HCT116 (cell line): ENCODE measurements around the gene TTC8. TPM values are rescaled to one million over a fixed set of nuclear protein-coding genes. Genes with fewer than 3 reads are reported as not detected.

Experiments used
- ATAC-seq: fragments of 200-7000 bp; cut with Tn5 transposase; 2 replicates; pipeline ENCODE4 v1.9.1; 2020; ENCODE audit warnings: mild to moderate bottlenecking, moderate library complexity
- BruUV-seq: library from RNA; stranded (reverse); fragments of 400-500 nt; replicated peaks from 2 replicates; lab custom pipeline; 2021; lab: Mats Ljungman, UMichigan
- CTCF ChIA-PET: fragments of 300-600 bp; sonication (Branson Sonifier 250); formaldehyde crosslinking; loops from one replicate; lab custom pipeline; 2021; ENCODE audit warnings: antibody characterized with exemption; lab: Charles Lee
- POLR2A ChIA-PET: fragments of 300-600, 350-600 bp; sonication (Branson Sonifier 250); formaldehyde crosslinking; loops from one replicate; lab custom pipeline; 2021; ENCODE audit warnings: antibody characterized with exemption; lab: Charles Lee
- RAD21 ChIA-PET, 2 experiments: fragments of 300-600 bp; sonication (Branson Sonifier 250); formaldehyde crosslinking; loops; one replicate each; lab custom pipeline; 2023; ENCODE audit warnings: low total read pairs in 2 of 2; ENCODE audit not compliant: uncharacterized antibody in 2 of 2, unreplicated experiment in 2 of 2, low non-redundant PET in 1 of 2; lab: Charles Lee
- DNase-seq: peaks from one replicate; pipeline ENCODE4 v3.0.0-alpha.2; 2010; ENCODE audit warnings: low read depth, low spot score
- H2AFZ ChIP-seq: fragments of 200-600 bp; shearing (Covaris generic), sonication (generic); 2 replicates; pipeline ENCODE4 v1.6.1; 2017; ENCODE audit warnings: low read depth, mixed run types, mixed read lengths, antibody characterized with exemption, low read length; ENCODE audit not compliant: poor library complexity, severe bottlenecking
- H3K27ac ChIP-seq: 2 replicates; pipeline ENCODE4 v1.5.1; 2012; ENCODE audit warnings: low read depth, low read length
- H3K27me3 ChIP-seq: fragments of 200-600 bp; sonication (generic); 2 replicates; pipeline ENCODE4 v1.6.1; 2016; ENCODE audit warnings: mixed run types, low read length, mixed read lengths; ENCODE audit not compliant: insufficient read depth
- H3K36me3 ChIP-seq, 2 experiments: fragments of 200-500 bp in 1 of 2; fragments of 200-600 bp in 1 of 2; sonication (Bioruptor generic) in 1 of 2; sonication (generic) in 1 of 2; 2 replicates each; pipeline versions ENCODE4 v1.5.1 to v1.6.1; 2014 to 2016; ENCODE audit warnings: low read length in 2 of 2, inconsistent platforms in 1 of 2, mixed read lengths in 1 of 2, mixed run types in 1 of 2; ENCODE audit not compliant: insufficient read depth in 2 of 2, control insufficient read depth in 1 of 2
- H3K4me1 ChIP-seq, 2 experiments: fragments of 200-600 bp in 1 of 2; sonication (generic) in 1 of 2; 2 replicates each; pipeline versions ENCODE4 v1.5.1 to v1.6.1; 2012 to 2017; ENCODE audit warnings: low read length in 2 of 2, inconsistent platforms in 1 of 2, mild to moderate bottlenecking in 1 of 2, mixed read lengths in 1 of 2, mixed run types in 1 of 2, moderate library complexity in 1 of 2; ENCODE audit not compliant: insufficient read depth in 2 of 2, control insufficient read depth in 1 of 2
- H3K4me2 ChIP-seq: fragments of 200-600 bp; sonication (generic); 2 replicates; pipeline ENCODE4 v1.6.1; 2017; ENCODE audit warnings: mixed run types, low read length, mixed read lengths
- H3K4me3 ChIP-seq, 2 experiments: fragments of 200-600 bp in 1 of 2; sonication (generic) in 1 of 2; replicated peaks in 1 of 2; 2 replicates each; pipeline ENCODE4 v1.5.1; 2011 to 2016; ENCODE audit warnings: low read length in 2 of 2, control low read depth in 1 of 2, low read depth in 1 of 2, mild to moderate bottlenecking in 1 of 2, mixed read lengths in 1 of 2, mixed run types in 1 of 2
- H3K79me2 ChIP-seq: fragments of 200-600 bp; sonication (generic); 2 replicates; pipeline ENCODE4 v1.6.1; 2017; ENCODE audit warnings: mild to moderate bottlenecking, mixed run types, low read length, moderate library complexity, mixed read lengths; ENCODE audit not compliant: insufficient read depth
- H3K9ac ChIP-seq: fragments of 200-600 bp; sonication (generic); 2 replicates; pipeline ENCODE4 v1.6.1; 2016; ENCODE audit warnings: low read length, mixed read lengths
- H3K9me2 ChIP-seq: fragments of 200-600 bp; sonication (generic), shearing (Covaris generic); 2 replicates; pipeline ENCODE4 v1.6.1; 2017; ENCODE audit warnings: mixed run types, mild to moderate bottlenecking, moderate library complexity; ENCODE audit not compliant: insufficient read depth
- H3K9me3 ChIP-seq, 2 experiments: fragments of 200-500 bp in 1 of 2; fragments of 200-600 bp in 1 of 2; sonication (Bioruptor generic) in 1 of 2; sonication (generic) in 1 of 2; 2 replicates each; pipeline ENCODE4 v1.6.1; 2014 to 2017; ENCODE audit warnings: low read length in 2 of 2, mixed read lengths in 2 of 2, inconsistent platforms in 1 of 2, low read depth in 1 of 2, mild to moderate bottlenecking in 1 of 2, mixed run types in 1 of 2, moderate library complexity in 1 of 2; ENCODE audit not compliant: control insufficient read depth in 1 of 2, insufficient read depth in 1 of 2
- H4K20me1 ChIP-seq: fragments of 200-600 bp; sonication (generic), shearing (Covaris generic); 2 replicates; pipeline ENCODE4 v1.6.1; 2017; ENCODE audit warnings: mixed run types, mild to moderate bottlenecking, moderate library complexity; ENCODE audit not compliant: insufficient read depth
- CBX3 ChIP-seq: IDR thresholded peaks from 2 replicates; pipeline ENCODE4 v1.6.1; 2012; ENCODE audit warnings: low read depth
- CEBPB ChIP-seq: IDR thresholded peaks from 2 replicates; pipeline ENCODE4 v1.6.1; 2012; ENCODE audit warnings: low read depth
- EZH2 ChIP-seq: fragments of 200-600 bp; sonication (generic); IDR thresholded peaks from 2 replicates; pipeline ENCODE4 v1.6.1; 2017; ENCODE audit warnings: antibody characterized with exemption, mixed run types
- EZH2phosphoT487 ChIP-seq: fragments of 200-600 bp; IDR thresholded peaks from 2 replicates; pipeline ENCODE4 v1.6.1; 2018; ENCODE audit warnings: antibody characterized with exemption, borderline replicate concordance
- FOSL1 ChIP-seq: IDR thresholded peaks from 2 replicates; pipeline ENCODE4 v1.6.1; 2012; ENCODE audit warnings: low read depth
- JUND ChIP-seq: IDR thresholded peaks from 2 replicates; pipeline ENCODE4 v1.6.1; 2012
- POLR2AphosphoS5 ChIP-seq: IDR thresholded peaks from 2 replicates; pipeline ENCODE4 v1.6.1; 2011; ENCODE audit warnings: mild to moderate bottlenecking, low read depth, low read length, moderate library complexity
- SIN3A ChIP-seq: IDR thresholded peaks from 2 replicates; pipeline ENCODE4 v1.6.1; 2012; ENCODE audit warnings: low read depth
- YY1 ChIP-seq: IDR thresholded peaks from 2 replicates; pipeline ENCODE4 v1.6.1; 2011; ENCODE audit warnings: low read length, low read depth, moderate library complexity, mild to moderate bottlenecking; ENCODE audit not compliant: insufficient replicate concordance; ENCODE audit errors: extremely low read depth
- ZFX ChIP-seq: fragments of 450-650 bp; IDR thresholded peaks from 2 replicates; pipeline ENCODE4 v1.6.1; 2017
- ZNF274 ChIP-seq: fragments of 200-500 bp; sonication (Bioruptor generic); IDR thresholded peaks from 2 replicates; pipeline ENCODE4 v1.6.1; 2014; ENCODE audit warnings: mild to moderate bottlenecking, low read depth, low read length, inconsistent platforms
- intact Hi-C: fragments of 100-400 bp; cut with micrococcal nuclease; formaldehyde crosslinking; loops from 2 replicates; pipeline ENCODE4 v1.10.0; 2022
- total RNA-seq: library from RNA; stranded (reverse); gene quantifications from one replicate; pipeline ENCODE4 v1.2.1, GENCODE V29; 2021; ENCODE audit not compliant: unreplicated experiment
- TF ChIP-seq, protein P1 (sequence below): IDR thresholded peaks from 2 replicates; pipeline ENCODE4 v1.6.1; 2012
- TF ChIP-seq, protein P2 (sequence below): IDR thresholded peaks from 2 replicates; pipeline ENCODE4 v1.6.1; 2012; ENCODE audit warnings: low read depth
- TF ChIP-seq, protein P3 (sequence below), 3 experiments: fragments of 200-600 bp in 1 of 3; sonication (generic) in 1 of 3; IDR thresholded peaks in 2 of 3; conservative IDR thresholded peaks in 1 of 3; 2 replicates each; pipeline ENCODE4 v1.5.1; 2012 to 2017; ENCODE audit warnings: low read depth in 2 of 3, low read length in 2 of 3, antibody characterized with exemption in 1 of 3, borderline replicate concordance in 1 of 3, control low read depth in 1 of 3, mild to moderate bottlenecking in 1 of 3, mixed read lengths in 1 of 3, mixed run types in 1 of 3, moderate library complexity in 1 of 3; ENCODE audit not compliant: insufficient read depth in 1 of 3
- TF ChIP-seq, protein P4 (sequence below): IDR thresholded peaks from 2 replicates; pipeline ENCODE4 v1.6.1; 2012

The TTC8 gene
- total RNA-seq, 1 experiment from 2014 or later, result 21.4 TPM

DNA sequence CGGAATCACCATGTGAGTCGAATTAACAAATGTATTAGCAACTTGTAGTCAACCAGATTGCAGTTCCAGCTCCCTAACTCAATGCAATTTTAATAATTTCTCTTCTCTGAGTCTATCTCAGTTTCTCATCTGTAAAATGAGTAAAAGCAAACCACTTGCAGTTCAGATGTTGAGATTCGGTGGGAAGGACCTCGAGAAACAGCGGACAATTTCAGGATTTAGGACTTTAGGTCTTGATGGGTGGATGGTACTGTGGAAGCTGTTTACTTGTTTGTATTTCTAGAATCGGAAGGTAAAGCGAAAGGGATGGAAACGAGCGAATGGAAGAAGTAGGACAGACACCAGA lies 510 bp upstream of the TTC8 start:
- Histone ChIP-seq H3K4me3 (peak overlapping the region; percentile 81 to 86), H3K36me3 (no peaks in the 10 kb centered on the region), H3K4me1 (peaks cover 0 to 11% of the 10 kb centered on the region in 2 experiments; a peak in 1 of 4 replicates), H3K9me3 (no peaks in the 10 kb centered on the region), H3K79me2 (no peaks in the 10 kb centered on the region), H3K9ac (peak overlapping the region; percentile 82), H3K27ac (peak overlapping the region; percentile 73), H3K4me2 (peak overlapping the region; percentile 82), H2AFZ (peak overlapping the region; percentile 94), H4K20me1 (no peaks in the 10 kb centered on the region), H3K9me2 (no peaks in the 10 kb centered on the region), H3K27me3 (no peaks in the 10 kb centered on the region)
- intact Hi-C loops, result no loop called here
- ChIA-PET CTCF (interaction anchor here (1.1 kb wide), 1 partner anchor 157 kb away, joined by 3 read pairs; no protein-coding TSS in a partner anchor), POLR2A (interaction anchor here (0.7 kb wide), 2 partner anchors 14 to 31 kb away, joined by 3 to 4 read pairs; partner anchors contain the start of gene EML5), RAD21 (no interaction called here)
- no peak for DNase-seq
- peak; percentile 5; the same call in 1 of the 2 replicates for ATAC-seq
- BruUV-seq, result no TSS peak
- no peak for TF ChIP-seq FOSL1
- TF ChIP-seq, protein P1, sequence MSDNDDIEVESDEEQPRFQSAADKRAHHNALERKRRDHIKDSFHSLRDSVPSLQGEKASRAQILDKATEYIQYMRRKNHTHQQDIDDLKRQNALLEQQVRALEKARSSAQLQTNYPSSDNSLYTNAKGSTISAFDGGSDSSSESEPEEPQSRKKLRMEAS, result 0 out of 2 replicates have a peak, but pooled peaks have one; percentile 5

DNA sequence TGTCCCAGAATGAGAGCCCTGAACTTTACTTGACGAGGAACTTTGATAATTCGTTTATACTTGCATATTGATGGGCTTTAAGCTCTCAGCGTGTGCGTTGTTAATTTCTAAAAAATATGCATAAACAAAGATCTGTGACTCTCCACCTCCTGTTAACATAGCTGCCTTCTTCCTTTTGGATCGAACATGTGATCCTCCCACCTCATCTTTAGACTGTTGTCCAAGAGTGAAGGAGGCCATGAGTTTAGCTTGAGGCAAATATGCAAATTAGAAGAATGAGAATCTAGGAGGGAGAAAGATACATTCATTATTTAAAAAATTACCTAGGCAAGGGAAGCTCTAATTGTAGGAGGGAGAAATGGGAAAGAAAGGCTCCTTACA lies 617 bp downstream of the TTC8 start:
- ChIA-PET POLR2A (interaction anchor here (1.4 kb wide), 1 partner anchor 9 kb away, joined by 3 read pairs; no protein-coding TSS in a partner anchor), CTCF (interaction anchor here (0.8 to 1.1 kb wide), 2 partner anchors 43 to 158 kb away, joined by 3 read pairs; no protein-coding TSS in a partner anchor), RAD21 (interaction anchor here in 1 of 2 experiments (0.9 kb wide), 1 partner anchor 33 kb away, joined by 3 read pairs; the partner anchor contains the start of gene EML5)
- ATAC-seq (0 out of 2 replicates have a peak, but pooled peaks have one; percentile 12), DNase-seq (no peak)
- Histone ChIP-seq H3K9me3 (no peaks in the 10 kb centered on the region), H3K4me2 (peak overlapping the region; percentile 82), H3K4me3 (peak overlapping the region; percentile 81 to 86), H4K20me1 (no peaks in the 10 kb centered on the region), H3K27ac (peak overlapping the region; percentile 73), H3K79me2 (no peaks in the 10 kb centered on the region; the same call in 1 of the 2 replicates), H3K27me3 (no peaks in the 10 kb centered on the region), H3K9ac (peak overlapping the region; percentile 82), H3K4me1 (peaks cover 0 to 12% of the 10 kb centered on the region in 2 experiments; a peak in 1 of 4 replicates), H3K36me3 (no peaks in the 10 kb centered on the region), H3K9me2 (no peaks in the 10 kb centered on the region), H2AFZ (peak overlapping the region; percentile 94)
- TSS peak; percentile 67 for BruUV-seq
- intact Hi-C loops, result no loop called here
- TF ChIP-seq CEBPB (no peak), CBX3 (no peak), POLR2AphosphoS5 (no peak), EZH2 (no peak), ZNF274 (no peak), ZFX (no peak), YY1 (no peak), EZH2phosphoT487 (no peak), JUND (no peak), SIN3A (no peak)
- TF ChIP-seq, protein P2, sequence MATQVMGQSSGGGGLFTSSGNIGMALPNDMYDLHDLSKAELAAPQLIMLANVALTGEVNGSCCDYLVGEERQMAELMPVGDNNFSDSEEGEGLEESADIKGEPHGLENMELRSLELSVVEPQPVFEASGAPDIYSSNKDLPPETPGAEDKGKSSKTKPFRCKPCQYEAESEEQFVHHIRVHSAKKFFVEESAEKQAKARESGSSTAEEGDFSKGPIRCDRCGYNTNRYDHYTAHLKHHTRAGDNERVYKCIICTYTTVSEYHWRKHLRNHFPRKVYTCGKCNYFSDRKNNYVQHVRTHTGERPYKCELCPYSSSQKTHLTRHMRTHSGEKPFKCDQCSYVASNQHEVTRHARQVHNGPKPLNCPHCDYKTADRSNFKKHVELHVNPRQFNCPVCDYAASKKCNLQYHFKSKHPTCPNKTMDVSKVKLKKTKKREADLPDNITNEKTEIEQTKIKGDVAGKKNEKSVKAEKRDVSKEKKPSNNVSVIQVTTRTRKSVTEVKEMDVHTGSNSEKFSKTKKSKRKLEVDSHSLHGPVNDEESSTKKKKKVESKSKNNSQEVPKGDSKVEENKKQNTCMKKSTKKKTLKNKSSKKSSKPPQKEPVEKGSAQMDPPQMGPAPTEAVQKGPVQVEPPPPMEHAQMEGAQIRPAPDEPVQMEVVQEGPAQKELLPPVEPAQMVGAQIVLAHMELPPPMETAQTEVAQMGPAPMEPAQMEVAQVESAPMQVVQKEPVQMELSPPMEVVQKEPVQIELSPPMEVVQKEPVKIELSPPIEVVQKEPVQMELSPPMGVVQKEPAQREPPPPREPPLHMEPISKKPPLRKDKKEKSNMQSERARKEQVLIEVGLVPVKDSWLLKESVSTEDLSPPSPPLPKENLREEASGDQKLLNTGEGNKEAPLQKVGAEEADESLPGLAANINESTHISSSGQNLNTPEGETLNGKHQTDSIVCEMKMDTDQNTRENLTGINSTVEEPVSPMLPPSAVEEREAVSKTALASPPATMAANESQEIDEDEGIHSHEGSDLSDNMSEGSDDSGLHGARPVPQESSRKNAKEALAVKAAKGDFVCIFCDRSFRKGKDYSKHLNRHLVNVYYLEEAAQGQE, result no peak
- TF ChIP-seq, protein P3, sequence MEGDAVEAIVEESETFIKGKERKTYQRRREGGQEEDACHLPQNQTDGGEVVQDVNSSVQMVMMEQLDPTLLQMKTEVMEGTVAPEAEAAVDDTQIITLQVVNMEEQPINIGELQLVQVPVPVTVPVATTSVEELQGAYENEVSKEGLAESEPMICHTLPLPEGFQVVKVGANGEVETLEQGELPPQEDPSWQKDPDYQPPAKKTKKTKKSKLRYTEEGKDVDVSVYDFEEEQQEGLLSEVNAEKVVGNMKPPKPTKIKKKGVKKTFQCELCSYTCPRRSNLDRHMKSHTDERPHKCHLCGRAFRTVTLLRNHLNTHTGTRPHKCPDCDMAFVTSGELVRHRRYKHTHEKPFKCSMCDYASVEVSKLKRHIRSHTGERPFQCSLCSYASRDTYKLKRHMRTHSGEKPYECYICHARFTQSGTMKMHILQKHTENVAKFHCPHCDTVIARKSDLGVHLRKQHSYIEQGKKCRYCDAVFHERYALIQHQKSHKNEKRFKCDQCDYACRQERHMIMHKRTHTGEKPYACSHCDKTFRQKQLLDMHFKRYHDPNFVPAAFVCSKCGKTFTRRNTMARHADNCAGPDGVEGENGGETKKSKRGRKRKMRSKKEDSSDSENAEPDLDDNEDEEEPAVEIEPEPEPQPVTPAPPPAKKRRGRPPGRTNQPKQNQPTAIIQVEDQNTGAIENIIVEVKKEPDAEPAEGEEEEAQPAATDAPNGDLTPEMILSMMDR (IDR thresholded peaks at IDR 0.05 in 2 of 3, conservative IDR thresholded peaks at IDR 0.05 in 1 of 3; ENCODE audit: borderline replicate concordance in 1 of 3, insufficient read depth in 1 of 3, low read depth in 2 of 3, low read length in 2 of 3), result no peak
- TF ChIP-seq, protein P4, sequence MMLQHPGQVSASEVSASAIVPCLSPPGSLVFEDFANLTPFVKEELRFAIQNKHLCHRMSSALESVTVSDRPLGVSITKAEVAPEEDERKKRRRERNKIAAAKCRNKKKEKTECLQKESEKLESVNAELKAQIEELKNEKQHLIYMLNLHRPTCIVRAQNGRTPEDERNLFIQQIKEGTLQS, result no peak
